ENCODE results near the gene YPEL2.
"Not testable (repeated sequence)": the region's sequence is repeated elsewhere in the genome, so short reads cannot be mapped to it uniquely, and the experiment has no call there.

Gene YPEL2

DNA sequence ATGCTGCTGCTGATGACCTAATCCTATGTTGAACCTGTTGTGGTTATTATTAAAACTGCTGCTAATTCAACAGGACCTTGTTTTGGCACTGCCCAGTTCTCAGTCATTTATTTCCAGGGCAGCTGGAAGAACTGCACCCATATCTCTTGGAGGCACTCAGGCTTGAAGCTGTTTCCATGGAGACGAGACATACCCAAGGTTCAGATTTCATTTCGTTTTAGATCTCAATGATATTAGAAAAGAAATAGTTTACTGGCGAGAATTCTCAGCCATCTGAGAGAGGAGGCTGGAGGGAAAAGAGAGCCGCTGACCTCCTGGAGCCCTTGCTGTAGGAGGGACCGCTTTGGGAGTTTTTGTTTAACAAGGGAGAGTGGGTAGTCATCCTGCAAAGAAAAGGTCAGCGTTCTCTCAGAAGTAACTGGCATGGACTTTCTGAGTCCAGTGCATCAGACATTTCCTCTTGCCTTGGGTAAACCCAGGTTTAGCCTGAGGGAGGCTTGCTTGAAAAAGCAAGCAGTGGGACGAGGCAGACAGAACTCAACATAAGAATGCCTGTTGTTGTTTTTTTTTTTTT, 75.4 kb downstream of the YPEL2 start:
- no peak for FAIRE-seq

DNA sequence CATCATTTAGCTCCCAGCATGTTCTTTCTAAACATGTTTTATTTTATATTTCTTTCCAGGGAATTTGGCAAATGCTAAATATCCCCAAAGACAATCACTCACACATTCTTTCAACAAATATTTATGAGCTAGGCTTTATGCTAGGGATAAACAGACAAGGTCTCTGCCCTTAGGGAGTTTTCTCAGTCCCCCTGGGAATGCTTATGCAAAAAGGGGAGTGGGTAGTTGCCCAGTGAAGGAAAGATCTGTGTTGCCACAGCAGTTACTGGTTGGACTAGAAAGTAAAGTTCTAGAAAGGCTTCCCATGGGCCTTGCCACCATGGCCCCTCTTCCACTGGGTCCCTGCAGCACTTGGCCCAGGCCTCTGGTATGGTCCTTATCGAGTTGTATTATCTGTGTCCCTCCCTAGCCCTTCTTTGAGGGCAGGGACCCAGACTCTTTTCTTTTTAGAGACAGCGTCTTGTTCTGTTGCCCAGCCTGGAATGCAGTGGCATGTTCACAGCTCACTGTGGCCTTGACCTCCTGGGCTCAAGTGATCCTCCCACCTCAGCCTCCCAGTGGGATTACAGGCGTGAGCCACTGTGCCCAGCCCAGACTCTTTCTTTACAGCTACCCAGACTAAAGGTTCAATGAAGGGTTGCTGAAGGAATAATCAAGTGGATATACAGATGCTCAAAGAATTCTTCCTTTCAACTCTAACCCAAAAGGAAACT, 78.0 kb downstream of the YPEL2 start:
- no peak for FAIRE-seq

DNA sequence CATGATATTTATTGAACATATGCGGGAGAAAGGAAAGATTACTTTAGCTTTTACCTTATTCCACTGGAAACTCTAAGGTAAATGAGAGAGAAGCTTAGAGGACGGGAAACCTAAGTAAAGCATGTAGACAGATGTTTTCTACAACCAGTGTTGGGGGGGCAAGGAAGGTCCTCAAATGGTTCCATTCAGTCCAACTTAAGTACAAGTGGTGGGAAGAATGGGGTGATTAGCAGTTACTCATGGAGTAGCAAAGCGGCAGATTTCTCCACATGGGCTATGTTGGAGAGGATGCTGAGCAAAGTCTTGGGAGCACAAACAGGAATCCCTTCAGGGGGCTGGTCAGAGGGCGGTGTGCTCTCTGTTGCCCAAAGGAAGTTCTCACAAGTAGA, 78.6 kb downstream of the YPEL2 start:
- FAIRE-seq = no peak

DNA sequence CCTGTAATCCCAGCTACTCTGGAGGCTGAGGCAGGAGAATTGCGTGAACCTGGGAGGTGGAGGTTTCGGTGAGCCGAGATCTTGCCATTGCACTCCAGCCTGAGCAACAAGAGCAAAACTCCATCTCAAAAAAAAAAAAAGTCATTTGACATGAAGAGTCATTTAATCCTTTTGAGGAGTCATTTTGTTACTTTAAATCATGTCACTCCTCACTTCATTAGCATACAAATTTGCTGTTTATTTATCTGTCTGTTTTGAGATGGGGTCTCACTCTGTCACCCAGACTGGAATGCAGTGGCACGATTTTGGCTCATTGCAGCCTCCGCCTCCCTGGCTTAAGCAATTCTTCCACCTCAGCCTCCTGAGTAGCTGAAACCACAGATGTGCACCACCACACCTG, 81.0 kb downstream of the YPEL2 start:
- FAIRE-seq = not testable (repeated sequence)

DNA sequence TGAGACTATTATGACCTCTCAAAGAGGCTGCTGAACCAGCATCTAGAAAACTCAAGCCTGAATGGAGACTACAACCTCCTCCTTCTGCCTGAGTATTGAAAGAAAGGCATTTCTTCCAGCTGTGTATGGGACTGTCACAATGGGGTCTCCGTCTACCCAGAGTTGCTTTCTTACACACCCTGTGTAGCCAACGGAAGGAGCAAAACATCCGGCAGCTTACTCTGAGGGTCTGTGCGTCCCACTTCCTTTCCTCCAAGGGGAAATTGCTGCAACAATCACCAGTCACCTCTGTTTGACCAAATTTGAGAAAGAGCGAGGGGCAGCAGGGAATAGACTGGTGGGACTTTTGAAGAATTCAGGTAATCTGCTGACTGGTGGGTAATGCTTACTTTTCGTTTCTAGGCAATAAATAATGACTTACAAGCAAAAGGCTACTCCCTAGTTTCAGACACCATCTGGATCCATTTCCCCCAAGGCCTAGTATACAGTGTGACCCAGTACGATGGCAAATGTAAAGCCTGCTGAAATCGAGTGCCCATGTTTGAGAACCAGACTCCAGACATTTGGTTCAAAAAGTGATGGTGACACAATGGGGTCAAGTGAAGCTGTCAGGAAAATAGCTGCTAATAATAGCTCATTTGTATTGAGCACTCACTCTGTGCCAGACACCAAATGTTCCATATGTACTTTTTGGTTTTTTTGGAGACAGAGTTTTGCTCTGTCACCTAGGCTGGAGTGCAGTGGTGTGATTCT, 81.7 kb downstream of the YPEL2 start:
- no peak for FAIRE-seq

DNA sequence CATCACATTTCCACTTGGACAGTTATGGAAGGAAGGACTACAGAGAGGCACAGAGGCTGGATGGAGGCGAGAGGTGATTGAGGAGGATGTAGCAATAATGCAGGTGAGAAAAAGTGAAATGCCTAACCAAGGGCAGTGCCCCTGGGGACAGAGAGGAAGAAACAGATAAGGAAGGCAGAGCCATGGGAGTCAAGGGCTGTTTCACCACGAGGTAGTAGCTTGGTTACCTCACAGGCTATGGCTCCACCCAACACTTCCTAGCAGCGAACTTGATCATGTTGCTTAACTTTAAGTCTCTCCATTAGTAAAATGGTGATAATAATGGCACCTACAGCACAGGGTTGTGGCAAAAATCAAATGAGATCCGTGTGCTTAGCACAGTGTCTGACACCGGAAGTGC, 83.9 kb downstream of the YPEL2 start:
- FAIRE-seq = no peak

DNA sequence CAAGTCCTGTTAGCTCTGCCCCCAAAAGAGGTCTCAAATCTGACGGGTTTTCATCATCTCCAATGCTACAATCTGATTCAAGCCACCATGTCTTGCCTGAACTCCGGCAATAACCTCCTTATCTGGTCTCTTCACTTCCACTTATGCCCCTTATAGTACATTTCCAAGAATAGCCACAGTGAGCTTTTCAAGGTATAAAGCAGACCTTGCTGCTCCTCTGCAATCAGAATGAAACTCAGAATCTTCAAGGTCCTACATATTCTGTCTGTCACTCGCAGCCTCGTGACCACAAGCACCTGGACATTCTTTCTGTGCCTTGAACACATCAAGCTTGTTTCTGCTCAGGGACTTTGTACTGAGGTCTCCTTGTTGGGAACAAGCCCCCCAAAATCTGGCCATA, 84.7 kb downstream of the YPEL2 start:
- FAIRE-seq = no peak

DNA sequence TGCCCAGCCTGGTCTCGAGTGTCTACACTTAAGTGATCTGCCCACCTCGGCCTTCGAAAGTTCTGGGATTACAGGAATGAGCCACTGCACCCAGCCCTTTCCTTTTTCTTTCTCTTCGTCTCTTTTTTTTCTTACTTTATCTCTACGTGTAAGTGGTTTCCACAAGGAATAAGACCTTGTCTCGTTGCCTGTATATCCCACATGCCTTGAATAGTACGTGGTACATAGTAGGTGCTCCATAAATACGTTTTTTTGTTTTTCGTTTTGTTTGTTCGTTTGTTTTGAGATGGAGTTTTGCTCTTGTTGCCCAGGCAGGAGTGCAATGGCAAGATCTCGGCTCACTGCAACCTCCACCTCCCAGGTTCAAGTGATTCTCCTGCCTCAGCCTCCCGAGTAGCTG, 86.0 kb downstream of the YPEL2 start:
- no peak for FAIRE-seq

DNA sequence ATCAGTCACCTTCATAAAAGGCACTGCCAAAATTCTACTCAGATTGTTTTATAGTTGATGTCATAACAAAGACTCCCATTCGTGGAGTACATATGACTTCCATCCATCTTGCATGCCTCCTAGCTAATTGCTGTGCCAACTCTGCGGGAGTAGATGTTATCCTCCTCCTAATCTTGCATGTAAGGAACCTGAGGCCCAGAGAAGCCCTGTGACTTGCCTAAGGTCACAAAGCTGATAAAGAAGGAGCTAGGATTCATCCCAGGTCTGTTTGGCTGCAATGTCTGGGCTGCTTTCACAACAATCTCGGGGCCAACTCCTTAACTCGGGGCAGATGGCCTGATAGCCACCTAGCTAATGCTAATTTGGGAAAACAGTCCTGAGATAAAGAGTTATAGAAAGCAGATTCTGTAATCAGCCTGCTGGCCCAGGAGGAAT, 87.3 kb downstream of the YPEL2 start:
- no peak for FAIRE-seq

DNA sequence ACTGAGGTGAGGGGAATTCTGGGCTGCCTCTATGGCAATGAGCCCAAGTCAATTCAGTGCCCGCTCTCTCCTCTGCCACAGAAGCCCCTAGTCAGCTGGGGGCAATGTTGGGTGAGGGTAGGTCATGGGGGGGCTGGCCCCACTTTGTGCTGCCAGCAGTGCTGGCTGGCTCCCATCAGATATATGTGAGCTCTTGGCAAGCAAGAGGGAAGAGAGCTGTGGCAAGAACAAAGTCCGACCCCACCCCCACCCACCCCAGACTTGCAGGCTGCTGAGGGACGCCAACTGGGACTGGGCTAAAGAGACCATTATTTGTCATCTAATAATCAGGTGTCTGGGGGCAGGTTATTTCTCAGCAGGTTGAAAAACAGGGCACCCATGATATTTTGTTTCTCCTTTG, 89.4 kb downstream of the YPEL2 start:
- FAIRE-seq = no peak

DNA sequence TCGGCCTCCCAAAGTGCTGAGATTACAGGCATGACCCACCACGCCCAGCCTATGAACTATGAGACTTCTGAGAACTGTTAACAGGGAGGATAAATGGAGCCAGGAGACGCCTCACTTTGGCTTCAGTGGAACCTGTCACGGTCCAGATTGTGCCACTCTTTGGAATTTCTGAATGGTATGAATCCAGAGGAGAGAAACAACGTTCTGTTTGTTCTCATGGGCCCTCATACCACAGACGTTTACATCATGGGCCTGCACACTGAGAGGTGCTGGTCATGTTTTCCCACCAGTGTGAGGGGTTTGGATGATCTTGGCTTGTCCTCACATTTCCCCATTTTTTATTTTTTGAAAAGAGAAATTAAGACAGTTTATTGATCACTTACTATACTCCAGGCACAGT, 90.3 kb downstream of the YPEL2 start:
- FAIRE-seq = no peak

DNA sequence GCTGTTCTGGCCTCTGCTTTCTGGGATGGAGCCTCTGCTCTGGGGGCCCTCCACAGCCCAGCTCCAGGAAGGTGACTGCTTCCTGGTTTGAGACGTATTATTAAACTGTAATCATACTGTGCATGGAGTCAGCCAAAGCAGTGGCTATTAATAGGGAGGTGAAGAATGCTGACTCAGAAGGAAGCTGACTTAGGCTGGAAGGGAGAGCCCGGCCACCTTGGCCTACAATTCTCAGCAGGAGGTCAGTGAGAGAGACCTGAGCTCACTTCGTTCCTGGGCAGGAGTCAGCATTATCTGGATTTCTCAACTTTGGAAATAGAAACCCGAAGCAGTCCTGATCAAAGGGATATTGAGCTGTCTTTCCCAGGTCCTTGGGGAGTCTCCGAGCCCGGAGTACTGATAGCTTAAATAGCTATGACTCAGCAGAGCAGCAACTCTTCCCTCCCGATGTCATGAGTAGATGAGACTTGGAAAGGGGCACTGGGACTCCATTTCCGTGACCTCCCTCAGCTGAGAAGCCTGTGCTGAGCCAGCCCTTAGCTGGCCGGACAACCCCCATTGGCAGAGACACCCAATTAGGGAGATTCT, 91.8 kb downstream of the YPEL2 start:
- no peak for FAIRE-seq

DNA sequence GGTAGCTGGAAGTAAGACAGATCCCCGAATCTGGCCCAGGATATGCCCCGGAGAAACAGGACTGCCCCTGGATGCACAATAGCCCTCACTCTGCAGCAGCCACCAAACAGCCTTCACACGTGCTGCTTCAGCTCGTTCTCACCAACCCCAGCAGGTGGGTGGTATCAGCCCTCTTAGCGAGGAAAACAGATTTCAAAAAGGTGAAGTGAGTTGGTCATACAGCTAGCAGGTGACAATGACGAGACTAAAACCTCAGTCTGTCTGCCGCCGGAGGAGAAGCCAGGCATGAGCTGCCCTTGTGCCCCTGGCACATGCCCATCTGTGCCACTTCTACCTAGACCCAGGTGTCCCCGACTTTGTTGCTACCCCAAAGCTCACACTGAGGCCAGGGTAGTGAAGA, 92.4 kb downstream of the YPEL2 start:
- no peak for FAIRE-seq

DNA sequence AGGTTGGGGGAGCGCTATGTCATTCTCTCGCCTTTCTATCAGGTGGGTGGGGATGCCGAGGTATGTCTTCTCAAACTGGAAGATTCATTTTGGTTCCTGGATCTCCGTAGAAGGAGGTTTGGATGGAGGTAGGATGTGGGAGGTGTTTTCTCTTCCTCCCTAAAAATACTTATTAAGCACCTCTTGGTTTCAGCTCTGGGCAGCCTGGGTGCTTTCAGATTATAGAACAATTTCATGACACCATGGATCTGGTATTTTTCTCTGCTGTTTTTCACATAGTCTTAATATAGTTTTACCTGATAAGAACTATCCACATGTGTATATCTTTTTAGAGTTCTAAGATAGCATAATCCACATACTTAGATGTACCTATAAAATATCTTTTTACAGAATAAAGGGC, 92.9 kb downstream of the YPEL2 start:
- FAIRE-seq = no peak

DNA sequence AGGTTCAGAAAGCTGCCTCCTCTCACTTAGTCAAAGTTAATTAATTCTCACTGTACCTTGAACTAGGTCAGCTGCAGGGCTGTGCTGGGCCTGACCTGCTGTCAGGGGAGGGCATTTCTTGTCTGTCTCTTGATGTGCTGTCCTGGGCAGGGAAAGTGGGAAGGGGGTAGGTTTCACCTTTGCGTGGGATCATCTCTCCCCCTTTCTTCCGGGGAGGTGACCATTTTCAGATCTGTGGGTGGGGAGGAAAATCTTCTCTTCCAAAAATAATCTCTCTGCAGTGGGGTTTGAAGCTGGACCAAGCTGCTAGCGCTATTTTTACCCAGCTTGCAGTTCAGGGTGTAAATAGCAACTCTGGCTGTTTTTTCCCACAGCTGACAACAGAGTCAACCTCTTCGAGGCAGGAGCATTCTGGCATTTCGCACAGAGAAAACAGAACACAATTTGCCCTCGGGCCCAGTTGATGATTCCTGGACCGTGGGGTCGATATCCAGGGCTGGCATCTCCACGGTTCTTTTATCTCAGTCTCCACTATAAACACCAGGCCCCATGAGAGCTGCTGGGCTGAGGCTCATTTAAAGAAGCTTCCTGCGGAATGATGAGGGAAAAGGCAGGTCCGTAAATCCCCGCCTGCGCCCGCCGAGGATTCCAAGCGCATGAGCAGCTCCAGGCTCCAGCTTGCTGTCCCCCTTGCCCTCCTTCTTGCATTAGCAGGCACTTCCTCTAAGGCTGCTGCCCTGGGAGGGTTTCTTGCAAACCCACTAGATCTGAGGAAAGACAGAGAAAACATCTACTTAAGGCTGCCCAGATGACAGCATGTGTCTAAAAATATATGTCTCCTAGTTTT, 93.9 kb downstream of the YPEL2 start:
- FAIRE-seq = no peak

DNA sequence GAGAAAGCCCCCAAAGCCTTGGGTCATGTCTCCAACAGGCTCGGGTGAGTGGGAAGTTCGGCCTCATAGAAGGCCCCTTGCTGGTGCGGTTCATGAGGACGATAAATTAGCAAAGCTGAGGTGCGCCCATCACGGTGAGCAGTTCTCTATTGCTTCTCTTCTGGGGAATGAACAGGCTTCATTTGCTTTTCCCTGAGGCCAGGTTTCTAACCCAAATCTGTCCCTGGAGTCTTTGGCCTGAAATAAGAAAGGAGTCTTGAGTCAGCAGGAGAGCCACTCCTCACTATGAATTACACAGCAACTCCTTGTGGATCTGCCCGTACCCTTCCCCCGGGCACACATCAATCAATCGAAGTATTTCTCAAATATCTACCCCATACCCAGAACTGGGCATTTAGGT, 94.6 kb downstream of the YPEL2 start:
- no peak for FAIRE-seq

DNA sequence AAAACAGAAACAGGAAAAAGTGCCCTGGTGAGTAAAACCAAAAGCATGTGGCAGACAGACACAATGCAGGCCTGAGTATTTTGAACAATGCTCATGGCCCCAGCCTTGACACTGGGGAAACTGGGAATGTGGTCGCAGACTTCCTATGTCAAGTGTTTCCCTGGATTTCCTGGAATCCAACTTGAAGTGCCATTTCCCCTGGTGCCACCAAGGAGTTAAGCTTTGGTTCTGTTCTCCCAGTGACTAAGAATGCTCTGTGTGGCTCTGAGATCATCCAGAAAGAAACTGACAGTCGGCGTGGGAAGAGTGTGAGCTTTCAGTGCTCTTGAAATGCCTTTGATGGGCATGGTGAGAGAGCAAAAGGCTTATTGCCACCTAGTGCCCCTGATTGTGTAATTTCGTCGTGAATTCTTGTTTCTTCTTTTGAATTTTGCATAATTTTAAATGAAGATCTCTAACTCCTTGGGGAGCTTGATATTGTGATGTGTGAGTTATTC, 96.0 kb downstream of the YPEL2 start:
- FAIRE-seq = no peak

DNA sequence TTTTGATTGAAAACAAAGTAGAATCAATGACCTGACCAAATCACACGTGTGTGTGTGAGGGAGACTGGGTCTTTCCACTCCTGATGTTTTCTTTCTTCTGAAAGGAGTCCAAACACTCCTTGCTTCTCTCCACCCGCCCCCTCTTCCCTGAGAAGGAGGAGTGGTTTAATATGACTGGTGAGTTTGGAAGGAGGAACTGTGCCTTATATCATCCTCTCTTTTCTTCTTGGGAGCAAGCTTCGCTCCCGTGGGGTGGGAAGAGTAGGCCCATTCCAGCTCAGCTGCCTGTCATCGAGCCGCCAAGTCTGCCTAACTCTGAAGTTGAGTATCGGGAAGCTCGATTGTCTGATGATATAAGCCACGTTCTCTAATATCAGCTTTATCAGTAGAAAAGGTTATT, 96.5 kb downstream of the YPEL2 start:
- FAIRE-seq = no peak

DNA sequence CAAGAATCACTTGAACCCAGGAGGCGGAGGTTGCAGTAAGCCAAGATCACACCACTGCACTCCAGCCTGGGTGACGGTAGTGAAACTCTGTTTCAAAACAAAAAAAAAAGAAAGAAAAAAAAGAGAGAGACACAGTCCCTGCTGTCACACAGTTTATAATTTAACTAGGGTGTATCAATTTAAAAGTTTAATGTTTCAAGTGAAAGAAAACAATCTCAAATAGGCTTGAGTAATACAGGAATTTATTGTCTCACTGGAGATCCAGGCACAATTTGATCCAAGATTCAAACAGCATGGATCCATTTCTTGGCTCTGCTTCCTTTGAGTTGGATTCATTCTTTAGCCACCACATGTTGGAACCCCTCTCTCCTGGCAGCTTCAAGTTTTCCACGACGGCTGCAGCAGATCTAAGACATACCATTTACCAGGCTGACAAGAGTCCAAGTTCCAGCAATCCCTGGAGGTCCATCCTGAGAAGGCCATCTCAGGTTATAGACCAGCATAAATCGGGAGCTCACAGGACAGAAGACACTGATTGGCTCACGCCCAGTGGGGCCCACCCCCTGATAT, 97.5 kb downstream of the YPEL2 start:
- no peak for FAIRE-seq

DNA sequence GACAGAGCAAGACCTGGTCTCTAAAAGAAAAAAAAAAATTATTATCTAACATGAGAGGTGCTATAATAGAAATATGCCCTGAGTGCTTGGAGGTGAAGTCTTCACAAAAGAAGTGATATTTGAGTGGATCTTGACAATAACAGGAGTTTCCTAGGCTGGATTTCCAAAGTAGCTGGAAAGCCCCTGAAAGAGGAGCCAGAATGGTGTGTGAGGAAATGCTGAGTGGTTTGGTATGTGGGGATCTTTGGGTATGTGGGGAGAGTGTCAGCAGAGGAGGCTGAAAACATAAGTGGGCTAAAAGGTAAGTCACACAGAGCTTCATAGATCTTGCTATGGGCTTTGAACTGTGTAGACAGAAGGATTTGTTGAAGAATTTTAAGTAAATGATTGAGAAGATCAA, 100.1 kb downstream of the YPEL2 start:
- FAIRE-seq = no peak

DNA sequence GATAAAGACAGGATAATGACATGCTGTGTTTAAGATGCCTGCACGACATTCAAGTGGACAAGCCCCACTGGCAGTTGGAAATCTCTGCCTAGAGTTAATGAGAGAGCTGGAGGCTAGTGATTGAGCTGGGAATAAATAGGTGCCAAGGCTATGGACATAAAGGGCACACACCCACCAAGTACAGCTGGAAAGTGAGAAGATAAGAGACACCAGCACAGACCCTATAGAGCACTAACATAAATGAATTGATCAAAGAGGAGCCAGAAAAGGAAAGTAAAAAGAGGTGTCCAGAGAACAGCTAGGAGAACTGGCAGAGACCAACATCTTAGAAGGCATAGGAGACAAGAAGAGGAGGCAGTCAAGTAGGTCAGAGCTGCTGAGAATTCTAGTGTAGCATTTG, 101.2 kb downstream of the YPEL2 start:
- FAIRE-seq = no peak

DNA sequence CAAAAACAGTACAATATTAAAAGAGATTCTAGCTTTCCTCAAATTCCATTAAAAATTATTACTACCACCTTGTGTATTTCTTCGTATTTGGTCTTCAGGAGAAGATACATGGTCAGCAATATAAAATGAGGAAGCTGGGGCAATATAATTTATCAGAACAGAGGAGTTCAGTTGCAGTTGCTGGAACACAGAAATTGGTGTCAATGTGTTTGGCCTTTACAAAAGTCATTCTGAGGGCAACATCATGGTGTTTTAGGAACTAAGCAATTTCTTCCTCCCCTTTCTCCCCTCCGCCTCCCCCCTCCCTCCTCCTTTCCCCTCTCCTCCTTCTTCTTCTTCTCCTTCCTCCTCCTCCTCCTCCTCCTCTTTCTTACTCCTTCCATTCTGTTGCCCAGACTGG, 102.1 kb downstream of the YPEL2 start:
- no peak for FAIRE-seq
